Mucosa of gallbladder (tissue), 1 donor: ENCODE data around the gene INO80D. TPM values are rescaled to one million over a fixed set of nuclear protein-coding genes. Genes with fewer than 3 reads are reported as not detected.
A peak's percentile ranks its signal among the peaks of the same experiment; 100 is the strongest.
"Not testable (repeated sequence)": the region's sequence is repeated elsewhere in the genome, so short reads cannot be mapped to it uniquely, and the experiment has no call there.

Experiments
- DNase-seq: peaks from one replicate; pipeline ENCODE4 v3.0.0-alpha.2; 2020; ENCODE audit warnings: low spot score
- total RNA-seq: library from RNA; stranded (reverse); gene quantifications from one replicate; pipeline ENCODE4 v1.2.1, GENCODE V29; 2021
- donor health status: DM: no; HTN: no; CAD: no.

INO80D gene
- total RNA-seq, 1 donor from 2014 or later, result 24.6 TPM

- DNase-seq, result not testable (repeated sequence)
Measured at GRCh38 chr2:205977699-205978098, 108.3 kb downstream of the INO80D start.

DNA sequence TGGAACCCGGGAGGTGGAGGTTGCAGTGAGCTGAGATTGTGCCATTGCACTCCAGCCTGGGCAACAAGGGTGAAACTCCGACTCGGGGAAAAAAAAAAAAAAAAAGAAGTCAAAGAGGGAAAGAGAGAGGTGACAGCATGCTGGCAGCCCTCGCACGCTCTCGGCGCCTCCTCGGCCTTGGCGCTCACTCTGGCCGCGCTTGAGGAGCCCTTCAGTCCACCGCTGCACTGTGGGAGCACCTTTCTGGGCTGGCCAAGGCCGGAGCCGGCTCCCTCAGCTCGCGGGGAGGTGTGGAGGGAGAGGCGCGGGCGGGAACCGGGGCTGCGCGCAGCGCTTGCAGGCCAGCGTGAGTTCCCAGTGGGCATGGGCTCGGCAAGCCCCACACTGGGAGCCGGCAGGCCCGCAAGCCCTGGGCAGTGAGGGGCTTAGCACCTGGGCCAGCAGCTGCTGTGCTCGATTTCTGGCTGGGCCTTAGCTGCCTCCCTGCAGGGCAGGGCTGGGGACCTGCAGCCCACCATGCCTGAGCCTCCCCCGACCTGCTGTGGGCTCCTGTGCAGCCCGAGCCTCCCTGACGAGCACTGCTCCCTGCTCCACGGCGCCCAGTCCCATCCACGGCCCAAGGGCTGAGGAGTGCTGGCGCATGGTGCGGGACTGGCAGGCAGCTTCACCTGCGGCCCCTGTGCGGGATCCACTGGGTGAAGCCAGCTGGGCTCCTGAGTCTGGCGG lies 108.9 kb downstream of the INO80D start:
- DNase-seq, result not testable (repeated sequence)

DNA sequence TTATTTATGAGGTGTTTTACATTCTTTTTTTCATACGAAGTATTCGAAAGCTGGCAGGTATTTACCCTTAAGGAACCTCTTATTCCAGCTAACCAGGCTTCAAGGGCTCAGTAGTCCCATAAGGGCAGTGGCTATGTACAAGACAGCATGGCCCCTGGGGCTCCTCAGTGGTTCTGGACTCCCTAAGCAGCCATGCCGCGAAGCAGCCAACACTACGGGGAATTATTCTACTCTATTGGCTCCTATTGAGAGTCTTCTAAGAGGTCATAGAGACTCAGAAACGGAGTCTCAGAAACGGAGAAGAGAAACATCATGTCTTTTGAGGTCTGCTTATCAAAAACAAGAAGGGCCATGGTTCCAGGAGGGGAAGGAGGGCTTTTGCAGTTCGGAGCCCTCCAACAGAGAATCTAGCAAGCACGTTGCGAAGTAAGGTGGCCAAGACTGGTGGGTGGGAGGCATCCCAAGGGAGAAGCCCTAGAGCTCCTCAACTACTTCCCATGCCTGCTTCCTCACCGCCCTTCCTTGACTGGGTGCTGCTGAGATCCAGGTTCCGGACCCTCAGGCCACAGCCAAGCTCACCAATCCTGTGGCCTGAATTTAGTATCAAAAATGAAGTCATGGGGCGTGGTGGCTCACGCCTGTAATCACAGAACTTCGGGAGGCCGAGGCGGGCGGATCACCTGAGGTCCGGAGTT lies 109.7 kb downstream of the INO80D start:
- DNase-seq, result no peak

DNA sequence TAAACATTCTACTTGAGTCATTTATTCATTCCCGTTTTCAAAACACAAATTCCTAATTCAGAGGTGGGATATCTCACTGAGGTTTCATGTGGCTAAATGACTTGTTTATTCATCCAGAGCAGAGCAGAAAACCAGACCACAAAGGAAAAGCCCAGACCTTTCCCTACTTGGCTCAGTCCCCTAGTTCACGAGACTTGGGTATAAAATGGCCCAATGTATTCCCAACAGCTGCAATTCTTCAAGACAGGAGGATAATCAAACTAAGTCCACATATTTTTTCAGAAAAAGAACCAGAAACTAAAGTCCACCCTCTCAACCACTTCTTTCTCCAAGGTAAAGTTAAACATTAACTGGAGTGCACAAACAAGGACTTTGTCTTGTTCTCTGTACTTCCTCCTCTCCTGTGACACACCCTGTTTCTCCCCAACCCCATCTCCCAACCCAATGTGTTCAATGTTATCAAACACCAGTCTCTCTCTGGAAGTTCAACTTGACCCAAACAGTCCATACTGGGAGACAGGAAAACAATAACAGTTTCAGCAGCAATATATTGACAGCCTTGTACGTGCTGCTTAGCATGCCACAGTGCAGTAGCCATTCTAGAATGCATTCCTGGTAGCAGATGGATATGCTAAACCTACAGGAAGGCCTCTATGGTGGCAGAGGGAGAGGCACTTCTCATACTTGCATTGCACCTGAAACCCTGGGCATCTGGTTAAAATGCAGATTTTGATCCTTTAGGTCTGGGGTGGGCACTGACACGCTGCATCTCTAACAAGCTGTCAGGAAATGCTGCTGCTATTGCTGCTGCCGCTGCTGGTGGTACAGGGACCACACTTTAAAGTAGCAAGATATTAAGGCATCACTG lies 110.7 kb downstream of the INO80D start:
- peak; percentile 82 for DNase-seq

DNA sequence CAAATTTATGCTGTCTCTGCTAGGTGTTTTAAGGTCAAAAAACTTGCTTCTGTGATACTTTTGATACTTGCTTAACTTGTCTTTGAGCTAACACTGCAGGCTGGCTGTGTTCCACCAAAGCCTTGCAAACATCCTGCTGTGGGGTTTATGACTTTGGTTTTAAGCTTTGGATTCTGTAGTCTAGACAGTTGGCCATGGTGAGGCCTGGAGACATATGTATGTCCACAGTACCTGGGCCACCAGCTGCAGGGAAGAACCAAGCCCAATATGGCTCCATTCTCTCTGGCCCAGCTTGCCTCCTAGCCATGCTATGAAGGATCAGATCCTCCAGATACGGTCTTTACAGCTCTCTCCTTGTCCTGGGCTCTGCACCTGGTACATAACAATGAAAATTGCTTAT lies 113.9 kb downstream of the INO80D start:
- no peak for DNase-seq

- DNase-seq, result no peak
Measured at GRCh38 chr2:205970348-205970747, 115.6 kb downstream of the INO80D start.

DNA sequence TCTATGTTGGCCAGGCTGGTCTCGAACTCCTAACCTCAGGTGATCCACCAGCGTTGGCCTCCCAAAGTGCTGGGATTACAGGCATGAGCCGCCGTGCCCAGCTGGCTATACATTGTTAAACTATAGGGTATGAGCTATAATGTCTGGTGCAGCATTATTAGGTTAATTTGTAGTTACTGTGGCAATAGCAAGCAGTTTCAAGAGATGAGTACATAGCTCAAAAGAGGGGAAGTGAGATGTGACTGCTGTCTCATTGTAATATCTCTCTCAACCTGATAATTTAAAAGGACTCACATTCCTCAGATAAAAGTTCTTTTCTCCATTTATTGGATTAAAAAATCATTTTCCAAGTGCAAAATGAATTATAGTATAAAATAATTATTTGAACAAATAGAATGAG lies 116.4 kb downstream of the INO80D start:
- DNase-seq, result no peak

- no peak for DNase-seq
Measured at GRCh38 chr2:205967391-205968075, 118.4 kb downstream of the INO80D start.

DNA sequence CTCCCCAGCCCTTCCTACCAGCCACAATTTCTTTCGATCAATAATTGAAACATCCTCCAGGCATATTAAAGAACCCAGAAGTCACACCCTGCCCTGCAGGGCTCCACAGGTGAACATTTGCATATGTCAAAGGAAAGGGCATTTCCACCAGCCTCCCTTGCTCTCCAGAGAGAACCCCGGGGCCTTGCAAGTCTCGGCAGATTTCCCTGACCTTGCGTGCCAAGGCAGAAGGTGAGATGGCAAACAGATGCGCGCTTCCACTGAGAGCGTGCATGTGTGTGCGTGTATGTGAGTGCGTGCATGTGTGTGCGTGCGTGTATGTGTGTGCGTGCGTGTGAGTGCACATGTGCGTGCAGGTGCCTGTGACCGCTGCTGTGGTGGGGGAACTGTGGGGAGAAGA lies 120.3 kb downstream of the INO80D start:
- peak; percentile 23 for DNase-seq

DNA sequence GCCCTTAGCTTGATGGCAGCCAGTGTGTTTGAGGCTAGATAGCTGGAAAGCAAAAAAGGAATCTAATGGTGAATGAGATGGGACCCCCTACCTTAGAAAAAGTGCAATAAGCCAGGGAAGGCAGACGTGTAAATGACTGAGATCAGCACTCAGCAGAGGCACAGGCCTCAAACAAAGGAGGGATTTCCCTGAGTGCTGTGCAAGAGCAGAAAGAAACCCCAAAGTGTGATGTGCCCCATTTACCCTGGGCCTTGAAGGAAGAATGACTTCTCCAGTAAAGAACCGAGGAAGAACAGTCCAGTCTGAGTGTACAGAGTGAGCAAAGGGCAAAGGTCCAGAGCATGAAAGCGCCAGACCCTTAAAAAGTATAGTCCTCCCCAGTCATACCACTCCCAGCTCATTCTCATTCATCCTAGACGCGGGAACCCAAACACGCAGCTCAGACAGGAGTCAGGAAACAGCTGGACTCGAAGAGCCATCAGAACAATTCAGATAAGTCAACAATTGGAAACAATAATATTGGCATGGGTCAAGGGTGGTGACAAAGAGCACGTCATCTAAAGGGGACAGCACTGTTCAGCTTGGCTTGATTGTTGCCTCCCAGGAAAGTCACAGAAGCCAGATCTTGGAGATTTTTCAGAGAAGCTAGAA lies 121.7 kb downstream of the INO80D start:
- DNase-seq, result no peak

GRCh38 chr2:205959521-205959920 lies 126.5 kb downstream of the INO80D start:
- DNase-seq, result no peak

GRCh38 chr2:205957452-205958154 lies 128.4 kb downstream of the INO80D start:
- DNase-seq, result no peak

- DNase-seq, result no peak
Measured at GRCh38 chr2:205954707-205955106, 131.3 kb downstream of the INO80D start.

DNA sequence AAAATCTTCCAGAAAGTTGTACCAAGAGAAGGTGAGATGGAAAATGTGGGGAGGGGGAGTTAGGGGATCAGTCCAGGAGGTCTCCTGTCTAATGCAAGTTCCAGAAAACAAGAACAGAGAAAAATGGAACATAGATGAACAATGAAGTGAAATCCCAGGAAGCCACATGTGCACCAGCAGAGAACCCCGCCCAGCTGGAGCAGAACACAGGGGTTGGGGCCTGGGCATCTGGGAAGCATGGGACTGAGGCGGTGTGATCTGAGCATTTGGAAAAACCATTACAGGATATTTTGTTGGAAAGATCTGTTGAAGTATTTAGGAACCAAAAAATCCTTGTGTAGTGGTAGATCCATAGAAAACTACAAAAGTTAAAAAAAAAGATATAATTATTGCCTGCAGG lies 133.7 kb downstream of the INO80D start:
- DNase-seq, result no peak

- no peak for DNase-seq
Measured at GRCh38 chr2:205948883-205949282, 137.1 kb downstream of the INO80D start.

DNA sequence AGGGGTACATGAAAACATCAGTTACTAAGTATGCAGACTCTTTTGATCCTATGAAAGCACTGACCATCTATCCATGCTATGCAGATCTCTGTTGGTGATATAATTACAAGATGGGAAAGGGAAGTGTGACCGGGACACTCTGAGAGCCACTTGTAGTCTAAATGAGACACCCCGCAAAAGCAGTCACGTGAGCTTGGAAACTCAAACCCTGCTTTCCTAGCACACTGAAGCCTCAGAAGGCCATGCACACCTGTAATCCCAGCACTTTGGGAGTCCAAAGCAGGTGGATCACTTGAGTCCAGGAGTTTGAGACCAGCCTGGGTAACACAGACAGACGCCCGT lies 137.5 kb downstream of the INO80D start:
- DNase-seq, result no peak

- peak; percentile 71 for DNase-seq
Measured at GRCh38 chr2:205947621-205948495, 138.1 kb downstream of the INO80D start.

DNA sequence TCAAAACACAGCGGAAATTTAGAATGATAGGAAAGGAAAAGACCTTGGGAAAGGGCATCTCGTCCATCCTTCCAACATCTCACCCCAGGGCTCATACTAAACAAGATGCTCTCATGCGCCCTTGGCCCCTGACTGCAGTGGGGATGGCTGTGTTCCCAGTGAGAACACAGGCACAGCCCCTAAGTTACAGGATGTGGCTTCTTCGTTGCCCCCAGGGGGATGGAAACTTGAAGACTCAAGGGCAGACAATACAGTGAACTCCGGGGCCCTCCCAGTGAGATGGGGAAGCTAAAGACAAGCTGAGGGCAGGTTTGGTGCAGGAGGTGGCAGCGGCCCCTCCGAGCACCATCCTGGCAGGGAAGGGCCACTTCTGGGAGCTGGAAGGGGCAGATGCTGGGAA lies 139.7 kb downstream of the INO80D start:
- no peak for DNase-seq
